Osteocyte (in vitro differentiated cells): ENCODE data around the gene PHETA1. TPM values are rescaled to one million over a fixed set of nuclear protein-coding genes. Genes with fewer than 3 reads are reported as not detected.
A peak's percentile ranks its signal among the peaks of the same experiment; 100 is the strongest.

Experiments used
- DNase-seq: peaks from one replicate; pipeline ENCODE4 v3.0.0; 2021; ENCODE audit warnings: mixed read lengths; ENCODE audit not compliant: unreplicated experiment; ENCODE audit errors: extremely low spot score
- H3K27ac Mint-ChIP-seq: one replicate; pipeline ENCODE4 v1.8.0; 2021; ENCODE audit warnings: mild to moderate bottlenecking, mixed read lengths; ENCODE audit not compliant: unreplicated experiment
- H3K27me3 Mint-ChIP-seq: one replicate; pipeline ENCODE4 v1.8.0; 2021; ENCODE audit warnings: mixed read lengths; ENCODE audit not compliant: unreplicated experiment
- H3K36me3 Mint-ChIP-seq: one replicate; pipeline ENCODE4 v1.8.0; 2021; ENCODE audit warnings: mixed read lengths; ENCODE audit not compliant: unreplicated experiment
- H3K4me1 Mint-ChIP-seq: one replicate; pipeline ENCODE4 v1.8.0; 2021; ENCODE audit warnings: mixed read lengths; ENCODE audit not compliant: unreplicated experiment
- H3K4me3 Mint-ChIP-seq: one replicate; pipeline ENCODE4 v1.8.0; 2021; ENCODE audit warnings: mild to moderate bottlenecking, moderate library complexity, mixed read lengths; ENCODE audit not compliant: unreplicated experiment
- H3K9me3 Mint-ChIP-seq: one replicate; pipeline ENCODE4 v1.8.0; 2021; ENCODE audit warnings: mixed read lengths; ENCODE audit not compliant: unreplicated experiment
- CTCF ChIP-seq: fragments of 200-600 bp; sonication (generic); IDR thresholded peaks from 2 replicates; pipeline ENCODE4 v1.5.0; 2021; ENCODE audit warnings: antibody characterized with exemption, mild to moderate bottlenecking, moderate library complexity
- total RNA-seq: library from RNA; stranded (reverse); gene quantifications from 2 replicates; pipeline ENCODE4 v1.2.1, GENCODE V29; 2021

PHETA1 gene
- total RNA-seq, 1 donor from 2014 or later, result 13.6 TPM

GRCh38 chr12:111319600-111320257, 49.2 kb downstream of the PHETA1 start:
- no peak for TF ChIP-seq CTCF
- Mint-ChIP-seq H3K4me1 (no peaks in the 10 kb centered on the region), H3K36me3 (no peaks in the 10 kb centered on the region), H3K9me3 (no peaks in the 10 kb centered on the region), H3K4me3 (no peak overlapping the region), H3K27me3 (peaks cover 18% of the 10 kb centered on the region), H3K27ac (no peak overlapping the region)
- no peak for DNase-seq

- peaks cover 4% of the 10 kb centered on the region for H3K4me1 Mint-ChIP-seq
- H3K4me3 Mint-ChIP-seq, result no peak overlapping the region
- DNase-seq, result no peak
- TF ChIP-seq CTCF, result no peak
- no peak overlapping the region for H3K27ac Mint-ChIP-seq
- no peaks in the 10 kb centered on the region for H3K9me3 Mint-ChIP-seq
- peaks cover 25% of the 10 kb centered on the region for H3K27me3 Mint-ChIP-seq
- no peaks in the 10 kb centered on the region for H3K36me3 Mint-ChIP-seq
These were observed 50.4 kb downstream of the PHETA1 start for GRCh38 chr12:111318450-111318849.

GRCh38 chr12:111316671-111317070, 52.2 kb downstream of the PHETA1 start:
- H3K4me3 Mint-ChIP-seq, result no peak overlapping the region
- no peak overlapping the region for H3K27ac Mint-ChIP-seq
- no peaks in the 10 kb centered on the region for H3K9me3 Mint-ChIP-seq
- no peak for DNase-seq
- peaks cover 25% of the 10 kb centered on the region for H3K27me3 Mint-ChIP-seq
- H3K4me1 Mint-ChIP-seq, result peaks cover 4% of the 10 kb centered on the region
- TF ChIP-seq CTCF, result no peak
- no peaks in the 10 kb centered on the region for H3K36me3 Mint-ChIP-seq

- peaks cover 25% of the 10 kb centered on the region for H3K27me3 Mint-ChIP-seq
- no peak for DNase-seq
- no peak overlapping the region for H3K4me3 Mint-ChIP-seq
- no peaks in the 10 kb centered on the region for H3K36me3 Mint-ChIP-seq
- no peak for TF ChIP-seq CTCF
- H3K27ac Mint-ChIP-seq, result no peak overlapping the region
- peaks cover 4% of the 10 kb centered on the region for H3K4me1 Mint-ChIP-seq
- no peaks in the 10 kb centered on the region for H3K9me3 Mint-ChIP-seq
These were observed 53.8 kb downstream of the PHETA1 start for GRCh38 chr12:111314953-111315539.

- H3K27me3 Mint-ChIP-seq, result peaks cover 23% of the 10 kb centered on the region
- no peaks in the 10 kb centered on the region for H3K9me3 Mint-ChIP-seq
- H3K4me1 Mint-ChIP-seq, result peaks cover 4% of the 10 kb centered on the region
- no peak overlapping the region for H3K27ac Mint-ChIP-seq
- TF ChIP-seq CTCF, result peak; percentile 96
- peak; percentile 92 for DNase-seq
- H3K36me3 Mint-ChIP-seq, result no peaks in the 10 kb centered on the region
- no peak overlapping the region for H3K4me3 Mint-ChIP-seq
These were observed 55.0 kb downstream of the PHETA1 start for GRCh38 chr12:111313833-111314259.
